GM13977 (cell line): Measurements from ENCODE around the gene ST6GALNAC3.

Experiments
- DNase-seq: peaks from one replicate; pipeline ENCODE4 v3.0.0; 2012; ENCODE audit warnings: low spot score
- CTCF ChIP-seq: IDR thresholded peaks from 2 replicates; pipeline ENCODE4 v1.5.1; 2012; ENCODE audit warnings: mild to moderate bottlenecking, control low read depth; ENCODE audit not compliant: insufficient read depth; ENCODE audit errors: extremely low read depth, missing control alignments
- in situ Hi-C: fragments of 300-500 bp; cut with MboI; formaldehyde crosslinking; loops from one replicate; pipeline ENCODE4 v1.12.0; 2022; ENCODE audit warnings: low sequenced_read_pairs, low pct_unique_long_range_greater_than_20kb, mixed read lengths, inconsistent platforms; ENCODE audit not compliant: unreplicated experiment

The ST6GALNAC3 gene

GRCh38 chr1:76503100-76503499 is 428.6 kb downstream of the ST6GALNAC3 start:
- no peak for TF ChIP-seq CTCF
- DNase-seq: no peak
- in situ Hi-C loops: no loop called here

DNA sequence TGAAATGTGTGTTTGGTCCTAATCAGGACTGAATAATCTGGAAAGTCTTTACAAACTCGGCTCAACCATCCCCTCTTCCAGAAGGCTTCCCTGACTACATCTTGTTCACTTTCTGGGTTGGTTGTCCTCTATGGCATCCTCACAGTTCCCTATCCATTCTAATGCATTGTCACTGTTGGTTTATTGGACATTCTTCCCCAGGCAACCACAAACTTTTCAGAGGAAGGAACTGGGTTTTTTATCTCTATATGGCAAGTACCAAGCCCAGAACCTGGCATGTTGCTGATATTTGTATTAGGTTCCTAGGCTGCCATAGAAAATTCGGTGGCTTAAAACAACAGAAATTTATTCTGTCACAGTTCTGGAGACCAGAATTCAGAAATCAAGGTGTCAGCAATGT is 429.2 kb downstream of the ST6GALNAC3 start:
- in situ Hi-C loops: no loop called here
- TF ChIP-seq CTCF: no peak
- DNase-seq: no peak

DNA sequence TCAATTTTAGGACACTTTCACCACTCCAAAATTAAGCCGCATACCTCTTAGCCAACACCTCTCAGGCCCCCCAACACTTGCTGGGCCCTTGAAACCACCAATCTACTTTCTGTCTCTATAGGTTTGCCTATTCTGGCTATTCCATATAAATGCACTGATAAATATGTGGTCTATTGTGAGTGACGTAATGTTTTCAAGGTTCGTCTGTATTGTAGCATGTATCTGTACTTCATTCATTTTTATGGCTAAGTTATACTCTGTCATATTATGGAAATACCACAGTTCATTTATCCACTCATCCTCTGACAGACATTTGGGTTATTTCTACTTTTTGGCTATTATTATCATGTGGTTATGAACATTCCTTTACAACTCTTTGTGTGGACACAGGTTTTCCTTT is 432.8 kb downstream of the ST6GALNAC3 start:
- no peak for DNase-seq
- TF ChIP-seq CTCF: no peak
- in situ Hi-C loops: no loop called here

GRCh38 chr1:76508871-76509270 is 434.3 kb downstream of the ST6GALNAC3 start:
- no peak for TF ChIP-seq CTCF
- DNase-seq: no peak
- in situ Hi-C loops: no loop called here

DNA sequence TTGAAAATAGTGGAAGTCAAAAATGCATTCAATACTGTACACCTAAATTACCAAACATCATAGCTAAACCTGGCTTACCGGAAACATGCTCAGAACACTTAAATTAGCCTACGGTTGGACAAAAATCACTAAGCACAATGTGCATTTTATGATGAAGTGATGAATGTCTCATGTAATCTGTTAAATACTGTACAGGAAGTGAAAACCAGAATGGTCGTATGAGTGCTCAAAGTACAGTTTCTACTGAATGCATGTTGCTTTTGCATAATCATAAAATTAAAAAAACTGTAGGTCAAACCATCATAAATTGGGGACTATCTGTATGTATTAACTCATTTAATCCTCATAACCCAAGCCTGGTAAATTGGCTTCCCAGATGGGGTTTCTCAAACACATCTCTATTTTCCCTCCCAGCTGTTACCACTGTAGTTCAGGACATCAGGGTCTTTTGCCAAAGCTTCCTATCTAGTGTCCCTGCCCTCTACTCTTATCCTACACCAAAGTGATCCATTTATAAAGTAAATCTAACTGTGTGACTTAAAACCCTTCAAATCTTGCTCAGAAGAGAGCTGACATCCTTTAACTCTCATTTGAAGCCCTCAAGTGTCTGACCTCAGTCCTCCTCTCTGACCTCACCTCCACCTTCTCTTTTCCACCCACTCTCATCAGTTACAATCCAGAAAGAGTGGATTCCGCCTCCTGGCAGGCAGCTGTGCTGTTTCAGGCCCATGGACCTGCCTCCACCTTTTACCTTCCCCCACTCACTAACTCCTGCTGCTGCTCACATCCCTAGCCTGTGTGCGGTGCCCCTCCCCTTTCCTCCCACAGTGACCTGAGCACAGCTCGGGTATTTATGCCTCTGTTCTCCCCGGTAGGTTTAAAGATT is 436.4 kb downstream of the ST6GALNAC3 start:
- no peak for DNase-seq
- no peak for TF ChIP-seq CTCF
- in situ Hi-C loops: no loop called here

DNA sequence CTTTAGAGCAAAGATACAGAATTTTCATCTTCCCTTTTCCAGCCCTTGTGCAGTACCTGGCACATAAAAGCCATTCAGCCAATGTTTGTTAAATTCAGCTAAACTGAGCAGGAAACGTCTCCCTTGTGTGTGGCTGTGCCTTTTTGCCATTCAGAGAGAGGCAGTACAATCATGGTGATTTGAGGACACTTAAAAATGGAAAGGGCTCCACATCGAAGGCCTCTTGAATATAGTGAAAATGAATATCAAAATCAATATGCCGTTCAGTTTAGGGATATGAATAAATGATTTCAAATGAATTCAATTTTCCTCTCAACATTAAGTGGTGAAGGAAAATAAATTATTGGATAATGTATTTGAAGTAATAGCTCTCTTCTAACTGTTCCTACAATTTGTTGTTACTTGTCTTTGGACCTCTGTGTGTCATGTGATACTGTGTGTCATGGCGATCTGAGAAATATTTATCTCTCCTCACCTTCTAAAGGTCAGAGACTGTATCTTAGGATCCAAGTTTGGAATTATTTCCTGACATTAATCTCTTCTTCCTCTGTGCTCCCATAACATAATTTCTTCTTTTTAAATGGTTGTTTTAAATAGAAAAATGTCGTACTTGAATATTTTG is 437.1 kb downstream of the ST6GALNAC3 start:
- in situ Hi-C loops: no loop called here
- TF ChIP-seq CTCF: no peak
- no peak for DNase-seq
